Nephron progenitor cell (in vitro differentiated cells): ENCODE results near the gene MICAL1.

ENCODE experiments used
- DNase-seq: peaks from one replicate; pipeline ENCODE4 v3.0.0; 2021
- H3K27ac Mint-ChIP-seq: 2 replicates; pipeline ENCODE4 v1.8.0; 2021; ENCODE audit warnings: mild to moderate bottlenecking, moderate library complexity, mixed read lengths
- H3K27me3 Mint-ChIP-seq: 2 replicates; pipeline ENCODE4 v1.8.0; 2021; ENCODE audit warnings: mild to moderate bottlenecking, low read depth, mixed read lengths; ENCODE audit not compliant: poor library complexity
- H3K36me3 Mint-ChIP-seq: 2 replicates; pipeline ENCODE4 v1.8.0; 2021; ENCODE audit warnings: low read depth, mixed read lengths
- H3K4me1 Mint-ChIP-seq: 2 replicates; pipeline ENCODE4 v1.8.0; 2021; ENCODE audit warnings: mixed read lengths
- H3K4me3 Mint-ChIP-seq: 2 replicates; pipeline ENCODE4 v1.8.0; 2021; ENCODE audit warnings: mild to moderate bottlenecking, moderate library complexity, mixed read lengths
- H3K9me3 Mint-ChIP-seq: 2 replicates; pipeline ENCODE4 v1.8.0; 2021; ENCODE audit warnings: mild to moderate bottlenecking, moderate library complexity, mixed read lengths
- CTCF ChIP-seq: fragments of 200-600 bp; sonication (generic); IDR thresholded peaks from 2 replicates; pipeline ENCODE4 v1.5.0; 2021; ENCODE audit warnings: antibody characterized with exemption

Gene MICAL1

GRCh38 chr6:109486068-109486467 is 30.5 kb upstream of the MICAL1 start:
- Mint-ChIP-seq H3K9me3 (no peaks in the 10 kb centered on the region), H3K27me3 (peaks cover 36% of the 10 kb centered on the region), H3K4me3 (no peak overlapping the region), H3K36me3 (peaks cover 12% of the 10 kb centered on the region), H3K27ac (no peak overlapping the region), H3K4me1 (peaks cover 26% of the 10 kb centered on the region)
- no peak for DNase-seq
- TF ChIP-seq CTCF, result no peak

- no peak for TF ChIP-seq CTCF
- Mint-ChIP-seq H3K4me1 (peaks cover 24% of the 10 kb centered on the region), H3K4me3 (no peak overlapping the region), H3K36me3 (peaks cover 17% of the 10 kb centered on the region), H3K27ac (no peak overlapping the region), H3K9me3 (no peaks in the 10 kb centered on the region), H3K27me3 (peaks cover 36% of the 10 kb centered on the region)
- DNase-seq, result no peak
Measured at GRCh38 chr6:109485266-109485935, 29.8 kb upstream of the MICAL1 start.

- H3K4me1 Mint-ChIP-seq, result peaks cover 30% of the 10 kb centered on the region
- peaks cover 36% of the 10 kb centered on the region for H3K27me3 Mint-ChIP-seq
- H3K4me3 Mint-ChIP-seq, result peak overlapping the region; percentile 81
- no peak for DNase-seq
- no peak overlapping the region for H3K27ac Mint-ChIP-seq
- TF ChIP-seq CTCF, result no peak
- H3K9me3 Mint-ChIP-seq, result no peaks in the 10 kb centered on the region
- peaks cover 28% of the 10 kb centered on the region for H3K36me3 Mint-ChIP-seq
Measured at GRCh38 chr6:109484122-109484521, 28.6 kb upstream of the MICAL1 start.

GRCh38 chr6:109483735-109484057 is 28.1 kb upstream of the MICAL1 start:
- no peak for DNase-seq
- peaks cover 36% of the 10 kb centered on the region for H3K27me3 Mint-ChIP-seq
- H3K9me3 Mint-ChIP-seq, result no peaks in the 10 kb centered on the region
- peaks cover 32% of the 10 kb centered on the region for H3K36me3 Mint-ChIP-seq
- peak overlapping the region; percentile 81 for H3K4me3 Mint-ChIP-seq
- no peak overlapping the region for H3K27ac Mint-ChIP-seq
- peaks cover 35% of the 10 kb centered on the region for H3K4me1 Mint-ChIP-seq
- TF ChIP-seq CTCF, result no peak

- H3K9me3 Mint-ChIP-seq, result no peaks in the 10 kb centered on the region
- H3K4me3 Mint-ChIP-seq, result peak within 1 kb of the TSS; percentile 97
- no peak within 1 kb of the TSS for H3K27ac Mint-ChIP-seq
- DNase-seq, result peak; percentile 94
- peaks cover 36% of the 10 kb centered on the region for H3K27me3 Mint-ChIP-seq
- peaks cover 38% of the 10 kb centered on the region for H3K36me3 Mint-ChIP-seq
- peaks cover 40% of the 10 kb centered on the region for H3K4me1 Mint-ChIP-seq
- TF ChIP-seq CTCF, result no peak
Measured at GRCh38 chr6:109482905-109483734, 27.5 kb upstream of the MICAL1 start, which contains the start of gene ZBTB24. Gene ZBTB24, minus strand, starts transcription at chr6:109483219. Its CDS starts 1,193 bp downstream, at chr6:109482026.
